Tibial nerve (tissue), 4 donors: ENCODE data around the gene STEAP1B.

Source experiments
- CTCF ChIP-seq, 5 experiments: fragments of 200-600 bp in 3 of 5; fragments of 450-650 bp in 2 of 5; sonication (generic) in 3 of 5; IDR thresholded peaks; one replicate each; pipeline ENCODE4 v1.5.1; 2016 to 2019; ENCODE audit warnings: antibody characterized with exemption in 5 of 5, mild to moderate bottlenecking in 3 of 5, moderate library complexity in 2 of 5
- EP300 ChIP-seq, 2 donors: sonication (generic); formaldehyde crosslinking; IDR thresholded peaks; one replicate each; pipeline ENCODE4 v1.6.1; 2017; ENCODE audit warnings: antibody characterized with exemption in 2 of 2, mild to moderate bottlenecking in 1 of 2

- TF ChIP-seq CTCF (IDR thresholded peaks at IDR 0.05) (no peak), EP300 (IDR thresholded peaks at IDR 0.05) (no peak)
These were observed 17.5 kb downstream of the STEAP1B start for GRCh38 chr7:22482503-22482902.
